ENCODE results near the gene DBF4B.
"Not testable (repeated sequence)": the region's sequence is repeated elsewhere in the genome, so short reads cannot be mapped to it uniquely, and the experiment has no call there.

Gene DBF4B

GRCh38 chr17:44736551-44737240 is 28.2 kb downstream of the DBF4B start:
- DNase-seq: no peak

- DNase-seq: no peak
Observed at GRCh38 chr17:44738214-44738906, 29.9 kb downstream of the DBF4B start.

- DNase-seq: no peak
Observed at GRCh38 chr17:44741316-44741715, 32.9 kb downstream of the DBF4B start.

- no peak for DNase-seq
Observed at GRCh38 chr17:44745301-44745700, 36.8 kb downstream of the DBF4B start.

- not testable (repeated sequence) for DNase-seq
Observed at GRCh38 chr17:44745738-44746137, 37.3 kb downstream of the DBF4B start.

GRCh38 chr17:44747566-44747965 is 39.1 kb downstream of the DBF4B start:
- DNase-seq: no peak

- DNase-seq: no peak
Observed at GRCh38 chr17:44749076-44749979, 40.9 kb downstream of the DBF4B start.

GRCh38 chr17:44749980-44750318 is 41.5 kb downstream of the DBF4B start:
- DNase-seq: no peak

- DNase-seq: no peak
Observed at GRCh38 chr17:44751331-44751730, 42.9 kb downstream of the DBF4B start.

- DNase-seq: no peak
Observed at GRCh38 chr17:44751806-44752205, 43.3 kb downstream of the DBF4B start.

- DNase-seq: no peak
Observed at GRCh38 chr17:44752953-44753861, 44.7 kb downstream of the DBF4B start.

GRCh38 chr17:44754276-44754675 is 45.8 kb downstream of the DBF4B start:
- no peak for DNase-seq

GRCh38 chr17:44755180-44755579 is 46.7 kb downstream of the DBF4B start:
- DNase-seq: not testable (repeated sequence)

- no peak for DNase-seq
Observed at GRCh38 chr17:44757045-44757917, 48.8 kb downstream of the DBF4B start.

- no peak for DNase-seq
Observed at GRCh38 chr17:44757918-44758413, 49.5 kb downstream of the DBF4B start.

GRCh38 chr17:44758414-44759085 is 50.1 kb downstream of the DBF4B start, which contains the start of gene ADAM11:
ADAM11 (plus strand) TSS chr17:44758988; CDS start chr17:44759200, 212 bp downstream.
- DNase-seq: no peak

GRCh38 chr17:44759086-44759915 is 50.8 kb downstream of the DBF4B start:
- DNase-seq: no peak

GRCh38 chr17:44759916-44760243 is 51.4 kb downstream of the DBF4B start:
- no peak for DNase-seq

GRCh38 chr17:44760474-44761308 is 52.2 kb downstream of the DBF4B start:
- no peak for DNase-seq

Measured in NCI-H226 (cell line).